GM18502 (cell line): ENCODE results near the gene TRIM44.
"Not testable (repeated sequence)": the region's sequence is repeated elsewhere in the genome, so short reads cannot be mapped to it uniquely, and the experiment has no call there.

Source experiments
- ATAC-seq: cut with Tn5 transposase; IDR thresholded peaks from one replicate; pipeline ENCODE4 v1.9.1; 2021; ENCODE audit warnings: mild to moderate bottlenecking; ENCODE audit not compliant: unreplicated experiment, poor library complexity

TRIM44 gene

DNA sequence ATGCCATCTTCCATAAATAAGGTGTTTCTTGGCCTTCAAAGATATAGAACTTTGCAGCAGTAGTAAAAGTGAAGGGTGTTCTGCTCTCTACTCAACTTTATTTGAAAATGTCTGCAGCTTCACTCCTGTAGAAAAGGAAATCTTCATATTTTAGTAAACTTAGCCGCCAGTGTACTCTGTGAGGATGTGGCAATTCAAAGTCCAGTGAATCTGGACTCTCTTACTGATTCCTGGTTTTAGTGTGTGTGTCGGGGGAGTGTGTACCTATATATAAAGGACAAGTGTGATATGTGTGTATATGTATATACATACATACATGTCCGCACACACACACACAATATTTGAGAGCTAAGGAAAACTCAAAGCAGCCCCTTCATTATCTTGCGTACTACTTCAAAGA lies 147.0 kb downstream of the TRIM44 start:
- ATAC-seq, result no peak

DNA sequence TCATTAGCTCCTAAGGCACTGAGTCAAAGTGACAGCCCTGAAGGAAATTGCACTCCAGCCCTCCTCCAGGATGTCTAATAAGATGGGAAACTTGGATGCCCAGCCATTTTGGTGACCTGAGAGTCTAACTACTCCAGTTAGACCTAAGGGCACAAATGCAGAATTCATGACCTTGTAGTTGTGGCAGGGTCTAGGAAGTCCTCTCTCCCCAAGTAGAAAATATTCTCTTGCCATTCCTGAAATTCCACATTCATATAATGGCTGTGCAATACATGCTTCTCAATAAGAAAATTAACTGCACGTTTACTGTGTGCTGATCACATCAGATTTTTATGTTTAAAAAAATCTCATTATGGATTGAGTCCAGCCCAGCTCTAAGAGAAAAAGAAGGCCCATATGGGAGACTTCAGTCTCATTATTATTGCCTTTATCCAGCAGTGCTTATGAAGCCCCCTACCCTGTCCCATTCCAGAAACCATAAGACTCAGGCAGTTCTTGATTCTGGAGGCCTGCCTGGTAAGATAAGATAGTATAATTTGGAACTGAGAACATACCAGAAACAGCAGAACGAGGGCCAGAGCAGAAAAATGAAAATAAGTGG lies 147.6 kb downstream of the TRIM44 start:
- no peak for ATAC-seq

DNA sequence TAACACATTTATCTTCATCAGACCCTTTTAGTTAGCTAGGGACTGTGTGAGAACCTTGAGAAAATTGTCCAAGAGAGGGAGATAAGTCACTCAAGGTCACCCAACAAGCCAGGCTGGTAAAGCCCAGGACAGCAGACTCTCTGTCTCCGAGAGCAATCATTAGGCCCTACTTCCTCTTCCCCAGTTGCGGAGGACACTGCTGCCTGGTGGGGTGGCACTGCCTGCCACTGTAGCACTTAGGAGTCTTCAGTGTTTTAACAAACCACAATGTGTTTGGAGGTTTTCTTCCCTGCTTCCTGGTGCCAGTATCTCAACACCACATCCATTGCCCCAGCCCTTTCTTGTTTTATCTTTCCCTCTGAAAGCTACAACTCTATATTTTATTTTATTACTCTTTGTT lies 149.2 kb downstream of the TRIM44 start:
- ATAC-seq, result no peak

DNA sequence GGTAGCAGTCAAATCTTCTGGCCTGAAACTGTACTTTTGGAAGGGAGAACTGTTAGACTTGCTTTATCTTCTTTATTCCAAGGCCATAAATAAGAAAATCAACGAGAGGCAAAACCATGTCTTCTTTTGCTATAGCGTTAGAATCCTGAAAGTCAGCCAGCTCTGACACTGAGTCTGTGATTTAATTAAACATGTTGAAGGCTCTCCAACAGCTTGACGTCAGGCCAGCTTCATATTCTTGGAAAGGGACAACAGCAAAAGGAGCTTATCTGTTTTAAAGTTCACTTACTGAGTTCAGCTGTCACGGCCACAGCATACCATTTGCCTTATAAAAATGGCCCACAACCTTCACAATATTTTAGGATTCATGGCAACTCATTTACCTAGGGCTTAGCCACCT lies 150.3 kb downstream of the TRIM44 start:
- ATAC-seq, result no peak

DNA sequence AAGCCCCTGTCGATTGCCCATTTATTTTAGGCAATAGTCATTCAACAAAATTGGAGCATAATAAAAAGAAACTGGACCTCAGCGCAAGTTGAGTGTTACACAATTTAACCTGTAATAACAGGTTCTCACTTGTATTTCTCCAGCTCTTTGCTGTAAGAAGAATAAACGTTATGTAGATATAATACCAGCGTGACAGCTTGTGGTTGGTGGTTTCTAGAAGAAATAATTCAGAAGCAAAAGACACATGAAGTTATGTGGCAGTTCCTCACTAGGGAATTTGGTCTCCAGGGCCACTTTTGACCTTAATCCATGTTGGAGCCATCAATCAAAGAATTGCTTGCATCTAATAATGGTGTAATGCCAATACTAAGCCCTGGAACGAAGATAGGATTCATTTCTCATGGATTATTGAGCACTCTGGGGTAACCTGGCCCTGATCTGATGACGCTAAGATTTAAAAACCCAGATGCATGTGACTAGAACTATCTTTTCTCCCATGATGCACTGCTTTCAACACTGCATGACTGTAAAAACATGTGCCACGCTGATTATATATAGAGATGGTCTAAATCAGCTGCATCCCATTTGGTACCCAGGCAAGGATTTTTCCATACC lies 151.6 kb downstream of the TRIM44 start:
- no peak for ATAC-seq

DNA sequence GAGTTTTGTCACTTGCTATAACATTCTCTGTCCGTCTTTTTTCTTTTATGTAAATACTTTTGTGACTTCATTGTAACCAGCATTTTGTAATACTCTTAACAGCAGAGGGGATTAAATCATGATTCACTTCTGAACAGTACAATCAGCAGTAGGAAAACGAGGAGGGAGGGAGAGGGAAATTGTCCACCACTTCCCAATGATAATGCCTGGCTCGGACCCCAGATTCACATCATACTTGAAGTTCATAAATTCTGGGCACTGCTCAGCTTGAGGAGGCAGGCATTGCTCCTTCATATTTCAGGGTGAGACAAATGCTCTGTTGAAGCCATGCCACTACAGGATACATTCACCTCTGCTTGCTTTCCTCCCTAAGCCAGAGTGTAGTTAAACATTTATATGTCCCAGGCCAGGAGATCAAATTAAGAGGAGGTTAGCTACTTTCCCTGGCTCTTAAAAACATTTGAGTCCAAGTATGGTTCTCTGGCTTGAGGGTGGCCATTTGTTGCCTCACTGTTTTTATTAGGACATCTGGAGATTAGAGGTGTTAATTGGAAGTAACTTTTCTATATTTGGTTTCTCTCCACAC lies 152.2 kb downstream of the TRIM44 start:
- ATAC-seq, result no peak

DNA sequence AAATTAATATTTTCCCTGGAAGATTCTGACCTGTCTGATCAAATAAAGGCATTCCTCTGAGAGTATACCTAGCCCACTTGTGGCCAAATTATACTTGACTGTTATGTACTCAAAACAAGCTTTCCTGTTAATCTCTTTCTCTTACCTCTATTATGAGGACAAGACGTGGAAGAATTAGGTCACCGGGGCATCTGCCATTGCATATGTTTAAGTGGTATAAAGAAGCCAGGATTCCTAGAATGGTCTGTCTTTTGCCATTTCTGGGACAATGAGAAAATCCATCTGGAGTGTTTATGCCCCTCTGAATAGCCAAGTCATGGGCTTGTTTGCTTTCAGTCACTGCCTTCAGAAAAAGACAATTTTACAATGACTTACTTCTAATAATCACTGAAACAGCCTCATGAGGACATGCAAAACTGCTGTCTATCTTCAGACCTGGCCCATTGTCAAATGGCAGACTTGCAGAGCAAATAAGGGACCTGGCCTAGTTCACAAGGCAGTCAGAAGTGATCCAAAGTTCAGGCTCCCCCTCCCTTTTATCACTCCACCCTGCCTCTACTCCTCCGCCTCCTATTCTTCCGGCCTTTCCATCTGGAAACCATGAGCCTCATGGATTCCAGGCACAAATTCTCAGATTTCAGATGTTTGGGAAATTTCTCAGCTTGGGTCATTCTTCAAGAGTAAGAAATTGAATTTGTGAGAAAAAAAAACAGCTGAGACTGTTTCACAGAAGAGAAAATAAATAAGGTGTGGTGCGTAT lies 153.2 kb downstream of the TRIM44 start:
- no peak for ATAC-seq

DNA sequence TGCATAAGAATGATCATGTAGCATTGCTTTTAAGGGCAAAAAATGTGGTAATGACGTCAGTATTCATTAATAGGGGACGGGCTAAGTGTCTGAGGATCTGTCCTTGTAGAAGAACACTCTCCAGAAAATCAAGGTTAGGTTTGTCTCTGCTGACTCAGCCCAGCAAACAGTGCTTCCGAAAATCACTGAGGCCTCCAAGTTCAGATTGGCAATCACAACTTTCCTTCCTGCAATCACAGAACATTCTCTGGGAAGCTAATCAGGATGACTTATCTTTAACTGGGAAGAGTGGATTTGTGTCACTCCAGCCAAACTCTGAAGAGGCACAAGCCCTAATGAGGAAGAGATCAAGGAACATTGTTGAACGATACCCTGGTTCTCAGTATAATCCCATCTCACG lies 158.0 kb downstream of the TRIM44 start:
- ATAC-seq, result no peak

DNA sequence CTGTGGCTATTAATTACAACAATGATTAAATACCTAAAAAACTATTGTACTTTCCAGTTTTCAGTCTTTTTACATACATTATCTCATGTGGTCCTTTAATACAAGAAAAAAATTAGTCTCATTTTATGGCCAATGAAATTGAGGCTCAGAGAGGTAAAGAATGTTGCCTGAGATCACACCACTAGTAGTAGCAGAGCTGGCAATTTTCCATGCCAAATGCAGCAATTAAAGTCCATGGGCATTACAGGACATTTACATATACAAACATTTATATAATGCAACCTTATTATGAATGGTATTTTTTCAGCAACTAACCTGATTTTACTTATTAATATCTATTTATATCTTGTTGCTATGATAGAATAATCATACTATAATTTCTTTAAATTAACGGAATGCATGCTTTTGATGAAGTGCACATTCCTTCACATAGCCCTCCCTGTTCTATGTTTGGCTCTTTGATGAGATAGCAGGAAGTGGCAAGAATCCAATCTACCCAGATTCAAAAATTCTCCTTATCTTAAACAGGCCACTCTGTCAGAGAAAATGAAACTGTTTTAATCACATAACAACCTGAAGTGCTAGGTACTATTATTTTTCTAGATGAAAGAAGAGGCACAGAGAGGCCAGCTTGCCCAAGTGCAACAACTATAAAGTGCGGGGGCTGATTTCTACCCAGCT lies 160.4 kb downstream of the TRIM44 start:
- no peak for ATAC-seq

DNA sequence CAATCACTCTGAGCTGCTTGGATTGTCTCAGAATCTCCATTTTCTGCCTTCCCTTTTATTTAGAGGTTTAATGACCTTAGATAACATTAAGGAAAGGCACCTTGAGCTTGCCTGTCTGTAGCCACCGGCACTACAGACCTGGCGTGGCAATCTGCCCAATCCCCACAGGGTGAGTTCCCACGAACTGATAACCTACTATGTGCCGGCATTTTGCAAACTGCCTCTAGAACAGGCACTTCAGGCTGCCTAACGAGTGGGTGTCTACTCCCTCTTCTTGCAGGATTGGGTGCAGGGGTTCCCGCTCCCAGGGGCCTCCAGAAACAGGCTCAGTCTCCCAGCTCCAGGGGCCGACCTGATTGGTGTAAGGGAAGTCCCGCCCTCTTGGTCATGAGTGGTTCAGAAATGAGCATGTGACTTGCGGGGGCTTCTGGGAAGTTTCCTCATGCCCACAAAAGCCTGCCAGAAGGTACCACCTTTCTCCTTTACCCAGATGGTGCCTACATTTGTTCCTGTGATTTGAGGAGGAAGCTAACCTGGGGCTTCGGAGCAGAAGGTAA lies 161.2 kb downstream of the TRIM44 start:
- ATAC-seq, result no peak

DNA sequence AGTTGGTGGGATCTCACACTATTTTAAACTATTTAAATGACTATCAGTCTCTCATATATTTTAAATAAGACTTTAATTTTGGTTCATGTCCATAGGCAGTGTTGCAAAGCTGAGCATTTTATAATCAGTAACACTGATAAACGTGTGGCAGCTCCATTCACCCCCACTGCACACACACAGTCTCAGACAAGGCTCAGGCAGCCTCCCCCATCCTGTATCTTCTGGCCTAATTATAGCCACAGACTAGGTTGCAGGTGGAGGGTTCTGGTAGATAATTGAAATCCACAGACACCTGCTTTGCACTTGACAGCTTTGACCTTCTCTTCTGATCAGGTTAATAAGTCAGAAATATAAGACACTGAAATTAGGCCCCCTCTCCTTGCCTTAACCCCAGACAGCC lies 162.8 kb downstream of the TRIM44 start:
- no peak for ATAC-seq

DNA sequence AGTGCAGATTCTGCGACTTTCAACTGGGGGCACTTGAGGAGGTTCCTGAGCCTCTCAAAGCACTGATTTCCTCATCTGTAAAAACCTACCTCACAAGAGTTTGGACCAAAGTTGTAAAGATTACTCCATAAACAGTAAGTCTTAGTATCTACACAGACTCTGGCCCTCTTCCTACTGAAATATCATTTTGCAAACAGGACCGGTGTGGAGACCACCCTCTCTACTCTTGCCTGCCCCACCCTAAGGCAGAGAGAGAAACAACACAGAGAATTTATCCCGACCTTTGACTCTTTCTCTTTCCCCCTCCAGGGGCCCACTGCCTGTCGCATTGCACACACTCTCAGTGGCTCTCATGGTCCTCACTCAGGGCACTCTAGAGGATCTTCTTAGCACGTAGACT lies 163.4 kb downstream of the TRIM44 start:
- no peak for ATAC-seq

DNA sequence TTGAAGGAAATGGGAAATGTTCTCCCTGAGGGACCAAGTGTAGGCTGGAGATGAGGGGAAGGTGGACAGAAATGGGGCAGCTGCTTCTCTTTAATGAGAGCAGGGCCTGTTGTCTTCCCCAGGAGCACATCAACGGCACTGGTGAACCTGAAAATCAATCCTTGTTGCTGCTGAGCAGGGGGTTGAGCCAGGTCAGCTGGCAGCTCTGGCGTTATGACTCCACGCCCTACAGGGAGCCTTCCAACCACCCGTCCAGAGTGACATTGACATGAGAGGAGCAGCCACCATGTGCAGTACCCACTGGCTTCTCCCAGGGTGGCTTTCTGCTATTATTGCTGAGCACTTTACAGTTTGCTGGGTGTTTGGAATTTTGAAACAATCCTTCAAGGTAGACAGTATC lies 164.4 kb downstream of the TRIM44 start:
- ATAC-seq, result no peak

DNA sequence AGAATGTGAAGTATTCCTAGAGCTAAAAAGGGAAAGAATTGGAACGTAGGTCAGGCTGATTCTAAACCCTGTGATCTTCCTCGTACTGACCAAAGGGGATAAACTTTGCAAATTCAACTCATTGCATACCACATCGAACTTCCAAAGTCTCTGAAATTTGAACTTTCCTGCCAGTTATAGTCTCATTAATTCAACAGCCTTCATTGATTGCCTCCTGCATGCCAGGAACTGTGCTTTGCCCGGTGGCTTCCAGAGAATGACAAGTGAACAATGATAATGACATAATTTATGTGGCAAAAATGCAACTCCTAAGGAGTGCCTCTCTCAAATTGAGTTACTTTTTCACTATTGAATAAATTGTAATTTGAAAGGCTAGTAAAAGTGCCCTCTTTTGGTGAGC lies 173.6 kb downstream of the TRIM44 start:
- ATAC-seq, result no peak

DNA sequence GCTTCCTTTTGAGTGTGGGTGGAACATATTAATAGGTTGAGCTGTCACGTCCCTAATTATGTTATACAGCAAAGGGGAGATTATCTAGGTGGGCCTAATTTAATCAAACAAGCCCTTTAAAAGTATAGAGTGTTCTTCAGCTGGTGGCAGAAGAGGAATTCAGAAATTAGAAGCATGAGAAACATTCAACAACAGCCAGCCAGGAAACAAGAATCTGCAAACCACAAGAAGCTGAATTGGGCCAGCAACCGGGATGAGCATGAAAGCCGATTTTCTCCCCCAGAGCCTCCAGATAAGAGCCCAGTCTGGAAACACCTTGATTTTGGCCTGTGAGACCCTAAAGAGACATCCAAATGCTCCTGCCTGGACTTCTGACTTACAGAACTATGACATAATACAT lies 175.5 kb downstream of the TRIM44 start:
- no peak for ATAC-seq

DNA sequence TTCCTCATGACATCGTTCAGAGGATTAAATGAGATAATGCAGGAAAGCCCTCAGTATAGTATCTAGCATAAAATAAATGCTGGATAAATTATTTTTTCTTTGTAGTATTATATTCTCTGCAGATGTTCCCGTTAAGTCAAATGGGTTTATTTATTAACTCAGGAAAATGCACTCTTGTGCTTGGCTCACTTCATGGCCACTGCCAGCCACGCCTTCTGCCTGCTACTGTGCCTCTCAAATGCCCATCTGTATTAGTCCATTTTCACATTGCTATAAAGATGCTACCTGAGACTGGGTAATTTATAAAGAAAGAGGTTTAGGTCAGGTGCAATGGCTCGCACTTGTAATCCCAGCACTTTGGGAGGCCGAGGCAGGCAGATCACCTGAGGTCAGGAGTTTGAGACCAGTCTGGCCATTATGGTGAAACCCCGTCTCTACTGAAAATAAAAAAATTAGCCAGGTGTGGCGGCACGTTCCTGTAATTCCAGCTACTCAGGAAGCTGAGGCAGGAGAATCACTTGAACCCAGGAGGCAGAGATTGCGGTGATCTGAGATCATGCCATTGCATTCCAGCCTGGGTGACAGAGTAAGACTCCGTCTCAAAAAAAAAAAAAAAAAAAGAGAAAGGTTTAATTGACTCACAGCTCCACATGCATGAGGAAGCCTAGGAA lies 176.3 kb downstream of the TRIM44 start:
- ATAC-seq, result not testable (repeated sequence)

DNA sequence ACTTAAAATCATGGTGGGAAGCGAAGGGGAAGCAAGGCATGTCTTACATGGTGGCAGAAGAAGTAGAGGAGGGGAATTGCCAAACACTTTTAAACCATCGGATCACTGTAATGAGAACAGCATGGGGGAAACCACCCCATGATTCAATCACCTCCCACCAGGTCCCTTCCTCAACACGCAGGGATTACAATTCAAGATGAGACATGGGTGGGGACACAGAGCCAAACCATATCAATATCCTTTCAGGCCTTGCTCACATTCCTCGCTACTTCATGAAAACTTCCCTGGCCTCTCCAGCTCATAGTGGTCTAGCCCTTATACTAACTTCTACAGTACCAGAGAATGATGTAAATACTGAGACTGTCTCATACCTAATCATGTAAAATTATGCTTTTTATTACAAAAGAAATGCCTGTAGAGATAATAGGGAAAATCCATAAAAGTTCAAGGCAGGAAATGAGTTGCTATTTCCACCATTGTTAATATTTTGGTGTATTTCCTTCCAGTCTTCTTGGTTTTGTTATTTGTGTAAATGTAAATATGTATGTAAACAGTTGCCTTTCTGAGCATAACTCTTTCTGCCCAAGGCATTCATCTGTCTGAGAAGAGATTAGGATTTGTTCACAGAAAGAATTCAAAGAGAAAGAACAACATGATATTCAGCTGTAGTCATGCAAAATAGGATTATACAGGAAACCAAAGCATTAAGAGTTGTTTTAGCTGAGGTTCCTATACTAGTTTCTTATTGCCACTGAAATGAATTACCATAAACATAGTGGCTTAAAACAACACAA lies 177.0 kb downstream of the TRIM44 start:
- no peak for ATAC-seq

DNA sequence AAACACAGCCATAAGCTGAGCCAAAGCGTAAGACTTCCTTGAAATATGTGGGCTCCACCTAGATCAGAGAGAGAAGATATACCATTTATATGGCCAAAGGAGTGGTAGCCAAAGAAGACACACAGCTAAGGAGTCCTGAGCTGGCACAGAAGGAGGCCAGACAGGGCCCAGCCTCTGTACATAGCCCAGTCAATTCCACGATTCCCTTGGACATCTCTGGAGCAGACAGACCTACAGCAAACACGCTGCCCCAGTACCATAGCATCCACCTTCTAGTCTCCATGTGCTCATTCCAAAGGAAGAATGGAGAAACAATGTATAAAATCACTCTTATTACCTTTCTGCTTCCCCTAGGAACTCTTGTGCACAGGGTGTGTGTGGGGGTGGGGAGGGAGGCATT lies 179.2 kb downstream of the TRIM44 start:
- ATAC-seq, result no peak

DNA sequence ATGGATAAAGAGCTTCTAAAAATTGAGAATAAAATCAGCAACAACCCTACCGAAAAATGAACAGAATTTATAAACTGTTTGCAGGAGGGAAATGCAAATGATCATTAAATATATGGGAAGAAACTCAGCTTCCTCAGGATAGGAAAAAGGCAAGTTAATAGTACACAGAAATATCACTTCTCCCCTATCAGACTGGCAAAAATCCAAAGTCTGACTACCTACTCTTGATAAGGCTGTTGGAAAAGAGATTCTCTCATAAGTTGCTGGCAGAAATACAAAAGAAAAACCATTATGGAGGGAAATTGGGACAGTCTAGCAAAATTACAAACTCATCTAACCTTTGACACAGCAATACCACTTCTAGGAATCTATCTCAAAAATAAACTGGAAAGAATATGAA lies 180.4 kb downstream of the TRIM44 start:
- no peak for ATAC-seq
